GM12878 (cell line): Measurements from ENCODE around the gene FZD8. TPM values are rescaled to one million over a fixed set of nuclear protein-coding genes. Genes with fewer than 3 reads are reported as not detected.

Experiments used
- ATAC-seq: fragments of 200-7000 bp; cut with Tn5 transposase; 3 replicates; pipeline ENCODE4 v1.9.1; 2020; ENCODE audit warnings: mild to moderate bottlenecking, moderate library complexity
- BruUV-seq: library from RNA; stranded (reverse); fragments of 400-500 nt; replicated peaks from 2 replicates; lab custom pipeline; 2021; lab: Mats Ljungman, UMichigan
- CTCF ChIA-PET: fragments of 300-600 bp; sonication (Branson Sonifier 250); formaldehyde crosslinking; extraction: SDS; loops from one replicate; lab custom pipeline; 2021; ENCODE audit warnings: inconsistent platforms; lab: Yijun Ruan, JAX
- POLR2A ChIA-PET: fragments of 350-600 bp; formaldehyde crosslinking; extraction: SDS; loops from one replicate; lab custom pipeline; 2021; ENCODE audit warnings: inconsistent platforms; lab: Charles Lee
- RAD21 ChIA-PET: fragments of 300-600 bp; sonication (Branson Sonifier 250); formaldehyde crosslinking; loops from one replicate; lab custom pipeline; 2023; ENCODE audit warnings: antibody characterized with exemption; ENCODE audit not compliant: unreplicated experiment; lab: Charles Lee
- SMC1A ChIA-PET: fragments of 300-600 bp; sonication (Branson Sonifier 250); formaldehyde crosslinking; loops from one replicate; lab custom pipeline; 2023; ENCODE audit not compliant: unreplicated experiment, uncharacterized antibody; lab: Charles Lee
- DNase-seq: peaks from one replicate; pipeline ENCODE4 v3.0.0-alpha.2; 2011; ENCODE audit warnings: low read depth, low spot score
- FAIRE-seq: peaks from 3 replicates; lab custom pipeline; 2011; peaks lifted over from hg19 to GRCh38; lab: Jason Lieb, UNC
- H2AFZ ChIP-seq: 2 replicates; pipeline ENCODE4 v1.6.0; 2011; ENCODE audit warnings: low read depth, low read length, control low read depth; ENCODE audit not compliant: control insufficient read depth
- H3K27ac ChIP-seq: 2 replicates; pipeline ENCODE4 v1.5.1; 2011; ENCODE audit warnings: control low read depth; ENCODE audit not compliant: control insufficient read depth, insufficient read depth
- H3K27me3 ChIP-seq, 2 experiments: replicated peaks in 1 of 2; 2 replicates each; pipeline versions ENCODE4 v1.6.0 to v1.6.1; 2011; ENCODE audit warnings: low read length in 1 of 2; ENCODE audit not compliant: control insufficient read depth in 2 of 2, insufficient read depth in 2 of 2
- H3K36me3 ChIP-seq, 2 experiments: 2 replicates each; pipeline ENCODE4 v1.5.1; 2011; ENCODE audit warnings: low read length in 1 of 2; ENCODE audit not compliant: control insufficient read depth in 2 of 2, insufficient read depth in 2 of 2
- H3K4me1 ChIP-seq: 2 replicates; pipeline ENCODE4 v1.6.1; 2011; ENCODE audit warnings: mild to moderate bottlenecking, low read length, moderate library complexity, mixed read lengths; ENCODE audit not compliant: control insufficient read depth, insufficient read depth
- H3K4me2 ChIP-seq: 2 replicates; pipeline ENCODE4 v1.6.0; 2011; ENCODE audit warnings: control low read depth; ENCODE audit not compliant: control insufficient read depth, insufficient read depth
- H3K4me3 ChIP-seq: fragments of 200-600 bp; sonication (generic); 2 replicates; pipeline ENCODE4 v1.5.1; 2016
- H3K79me2 ChIP-seq: 2 replicates; pipeline ENCODE4 v1.6.0; 2011; ENCODE audit warnings: low read length; ENCODE audit not compliant: control insufficient read depth, insufficient read depth
- H3K9ac ChIP-seq: 2 replicates; pipeline ENCODE4 v1.8.0; 2011; ENCODE audit warnings: low read length, control low read depth, mixed read lengths; ENCODE audit not compliant: control insufficient read depth, insufficient read depth
- H3K9me3 ChIP-seq: replicated peaks from 3 replicates; pipeline ENCODE4 v1.5.1; 2011; ENCODE audit warnings: mild to moderate bottlenecking, low read length; ENCODE audit not compliant: control insufficient read depth, insufficient read depth
- H4K20me1 ChIP-seq: 2 replicates; pipeline ENCODE4 v1.6.0; 2011; ENCODE audit not compliant: control insufficient read depth, insufficient read depth
- CBX5 ChIP-seq: sonication (generic); IDR thresholded peaks from 2 replicates; pipeline ENCODE4 v1.6.1; 2016; ENCODE audit warnings: low read depth, moderate library complexity, mild to moderate bottlenecking, inconsistent platforms
- IKZF1 ChIP-seq: fragments of 450-650 bp; conservative IDR thresholded peaks from 2 replicates; pipeline ENCODE4 v1.6.1; 2017; ENCODE audit warnings: antibody characterized with exemption, mild to moderate bottlenecking
- IRF4 ChIP-seq: IDR thresholded peaks from 2 replicates; pipeline ENCODE4 v1.6.1; 2011; ENCODE audit warnings: low read depth, low read length
- MTA3 ChIP-seq: IDR thresholded peaks from 2 replicates; pipeline ENCODE4 v1.6.1; 2012; ENCODE audit warnings: low read length, inconsistent platforms, borderline replicate concordance
- RAD21 ChIP-seq: IDR thresholded peaks from 2 replicates; pipeline ENCODE4 v1.6.1; 2011; ENCODE audit warnings: mild to moderate bottlenecking, low read depth, low read length, moderate library complexity; ENCODE audit not compliant: insufficient read depth
- RB1 ChIP-seq: fragments of 450-650 bp; formaldehyde crosslinking; IDR thresholded peaks from 2 replicates; pipeline ENCODE4 v1.6.1; 2017; ENCODE audit warnings: mild to moderate bottlenecking, borderline replicate concordance
- RELA ChIP-seq: fragments of 450-650 bp; IDR thresholded peaks from 2 replicates; pipeline ENCODE4 v1.8.0; 2014; ENCODE audit warnings: borderline replicate concordance; ENCODE audit not compliant: partially characterized antibody
- SMC3 ChIP-seq: IDR thresholded peaks from 2 replicates; pipeline ENCODE4 v1.6.1; 2011; ENCODE audit warnings: low read length, improper control_type of control experiment, borderline replicate concordance
- ZNF24 ChIP-seq: fragments of 450-650 bp; IDR thresholded peaks from 2 replicates; pipeline ENCODE4 v1.6.1; 2017; ENCODE audit warnings: antibody characterized with exemption, mild to moderate bottlenecking
- WGBS: methylation state at CpG from one replicate; pipeline ENCODE4 v1.1.6; 2016; ENCODE audit warnings: low lambda C conversion rate; ENCODE audit not compliant: insufficient replicate concordance, insufficient coverage; ENCODE audit errors: missing lambda C conversion rate; 5-methylcytosine and 5-hydroxymethylcytosine counted together
- in situ Hi-C: fragments of 300-500 bp; cut with MboI; formaldehyde crosslinking; loops from 9 replicates; pipeline ENCODE4 v1.14.3; 2018; ENCODE audit warnings: mixed read lengths
- intact Hi-C: fragments of 100-400 bp; cut with micrococcal nuclease; formaldehyde crosslinking; loops from one replicate; pipeline ENCODE4 v1.14.2; 2022; ENCODE audit not compliant: unreplicated experiment
- polyA plus RNA-seq, 11 experiments: library from polyadenylated mRNA; depleted of rRNA in 4 of 11; unstranded in 6 of 11; stranded (reverse) in 5 of 11; fragments of >200 nt; fragmentation: Nextera tagmentation in 4 of 11; fragmentation: Illumina TruSeq in 1 of 11; extraction: Ambion mirVana in 4 of 11; extraction: Trizol in 1 of 11; gene quantifications; 1 replicate in 1 of 11; 2 replicates in 10 of 11; pipeline versions ENCODE4 v1.2.1 to v1.2.3, GENCODE V29; 2011 to 2016; ENCODE audit warnings: inconsistent platforms in 2 of 11, missing spikeins in 2 of 11, low read depth in 1 of 11
- total RNA-seq, 4 experiments: library from RNA; depleted of rRNA in 3 of 4; stranded (reverse); fragments of >200 nt in 3 of 4; fragmentation: Illumina TruSeq in 1 of 4; extraction: Trizol in 1 of 4; gene quantifications; 2 replicates each; pipeline versions ENCODE4 v1.2.1 to v1.2.3, GENCODE V29; 2013 to 2021
- TF ChIP-seq, protein P1 (sequence below): IDR thresholded peaks from 2 replicates; pipeline ENCODE4 v1.6.1; 2012; ENCODE audit warnings: improper control_type of control experiment, low read depth, low read length; ENCODE audit not compliant: insufficient replicate concordance
- TF ChIP-seq, protein P2 (sequence below), 3 experiments: IDR thresholded peaks in 2 of 3; conservative IDR thresholded peaks in 1 of 3; 2 replicates each; pipeline ENCODE4 v1.5.1; 2011; ENCODE audit warnings: low read depth in 3 of 3, low read length in 3 of 3, mild to moderate bottlenecking in 3 of 3, control low read depth in 2 of 3, moderate library complexity in 2 of 3, inconsistent platforms in 1 of 3, mixed read lengths in 1 of 3; ENCODE audit not compliant: control insufficient read depth in 2 of 3, insufficient read depth in 1 of 3; ENCODE audit errors: extremely low read depth in 1 of 3

FZD8 gene
- total and polyA plus RNA-seq, 10 of the 15 experiments (the other 5 are each of a cell fraction or from before 2014, with no cell fraction given) = 0.03 to 0.72 (median 0.10) TPM; not detected in 3

DNA sequence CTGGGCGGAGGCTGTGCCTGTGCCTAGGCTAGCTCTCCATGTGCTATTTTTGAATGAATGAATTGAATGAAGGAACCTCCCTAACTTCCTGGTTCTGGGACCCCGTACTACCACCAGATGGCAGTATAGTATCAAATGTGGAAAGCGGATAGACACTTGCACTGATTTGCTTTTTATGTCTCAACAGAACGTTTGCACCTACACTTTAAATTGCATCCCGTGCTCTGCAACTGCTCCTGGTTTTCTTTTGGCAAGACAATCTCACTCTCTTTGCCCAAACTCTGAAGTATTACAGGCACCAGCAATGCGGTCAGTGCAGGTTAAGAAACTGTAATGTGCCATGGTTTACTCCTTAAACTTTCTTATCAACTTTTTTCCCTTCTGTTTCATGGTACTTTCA is 6.5 kb downstream of the FZD8 start:
- Histone ChIP-seq H3K36me3 (no peaks in the 10 kb centered on the region), H3K9ac (no peak overlapping the region), H3K27ac (no peak overlapping the region), H3K27me3 (peaks cover 0 to 5% of the 10 kb centered on the region in 2 experiments; a peak in 3 of 4 replicates), H3K79me2 (no peaks in the 10 kb centered on the region), H2AFZ (no peak overlapping the region), H3K4me2 (no peak overlapping the region), H3K4me1 (no peaks in the 10 kb centered on the region), H3K4me3 (no peak overlapping the region), H4K20me1 (no peaks in the 10 kb centered on the region), H3K9me3 (no peaks in the 10 kb centered on the region; the same call in 2 of the 3 replicates)
- FAIRE-seq (peak; percentile 75), DNase-seq (peak; percentile 20), ATAC-seq (peak; percentile 92)
- TF ChIP-seq RB1 = peak; percentile 63; the same call in 1 of the 2 replicates
- TF ChIP-seq ZNF24 = peak; percentile 100
- peak; percentile 61; the same call in 1 of the 2 replicates for TF ChIP-seq IRF4
- TF ChIP-seq MTA3 = no peak
- TF ChIP-seq CBX5 = no peak
- TF ChIP-seq, protein P1, sequence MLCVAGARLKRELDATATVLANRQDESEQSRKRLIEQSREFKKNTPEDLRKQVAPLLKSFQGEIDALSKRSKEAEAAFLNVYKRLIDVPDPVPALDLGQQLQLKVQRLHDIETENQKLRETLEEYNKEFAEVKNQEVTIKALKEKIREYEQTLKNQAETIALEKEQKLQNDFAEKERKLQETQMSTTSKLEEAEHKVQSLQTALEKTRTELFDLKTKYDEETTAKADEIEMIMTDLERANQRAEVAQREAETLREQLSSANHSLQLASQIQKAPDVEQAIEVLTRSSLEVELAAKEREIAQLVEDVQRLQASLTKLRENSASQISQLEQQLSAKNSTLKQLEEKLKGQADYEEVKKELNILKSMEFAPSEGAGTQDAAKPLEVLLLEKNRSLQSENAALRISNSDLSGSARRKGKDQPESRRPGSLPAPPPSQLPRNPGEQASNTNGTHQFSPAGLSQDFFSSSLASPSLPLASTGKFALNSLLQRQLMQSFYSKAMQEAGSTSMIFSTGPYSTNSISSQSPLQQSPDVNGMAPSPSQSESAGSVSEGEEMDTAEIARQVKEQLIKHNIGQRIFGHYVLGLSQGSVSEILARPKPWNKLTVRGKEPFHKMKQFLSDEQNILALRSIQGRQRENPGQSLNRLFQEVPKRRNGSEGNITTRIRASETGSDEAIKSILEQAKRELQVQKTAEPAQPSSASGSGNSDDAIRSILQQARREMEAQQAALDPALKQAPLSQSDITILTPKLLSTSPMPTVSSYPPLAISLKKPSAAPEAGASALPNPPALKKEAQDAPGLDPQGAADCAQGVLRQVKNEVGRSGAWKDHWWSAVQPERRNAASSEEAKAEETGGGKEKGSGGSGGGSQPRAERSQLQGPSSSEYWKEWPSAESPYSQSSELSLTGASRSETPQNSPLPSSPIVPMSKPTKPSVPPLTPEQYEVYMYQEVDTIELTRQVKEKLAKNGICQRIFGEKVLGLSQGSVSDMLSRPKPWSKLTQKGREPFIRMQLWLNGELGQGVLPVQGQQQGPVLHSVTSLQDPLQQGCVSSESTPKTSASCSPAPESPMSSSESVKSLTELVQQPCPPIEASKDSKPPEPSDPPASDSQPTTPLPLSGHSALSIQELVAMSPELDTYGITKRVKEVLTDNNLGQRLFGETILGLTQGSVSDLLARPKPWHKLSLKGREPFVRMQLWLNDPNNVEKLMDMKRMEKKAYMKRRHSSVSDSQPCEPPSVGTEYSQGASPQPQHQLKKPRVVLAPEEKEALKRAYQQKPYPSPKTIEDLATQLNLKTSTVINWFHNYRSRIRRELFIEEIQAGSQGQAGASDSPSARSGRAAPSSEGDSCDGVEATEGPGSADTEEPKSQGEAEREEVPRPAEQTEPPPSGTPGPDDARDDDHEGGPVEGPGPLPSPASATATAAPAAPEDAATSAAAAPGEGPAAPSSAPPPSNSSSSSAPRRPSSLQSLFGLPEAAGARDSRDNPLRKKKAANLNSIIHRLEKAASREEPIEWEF = no peak
- TF ChIP-seq IKZF1 = no peak
- peak; percentile 96 for TF ChIP-seq RAD21
- TF ChIP-seq RELA = peak; percentile 34
- TF ChIP-seq, protein P2, sequence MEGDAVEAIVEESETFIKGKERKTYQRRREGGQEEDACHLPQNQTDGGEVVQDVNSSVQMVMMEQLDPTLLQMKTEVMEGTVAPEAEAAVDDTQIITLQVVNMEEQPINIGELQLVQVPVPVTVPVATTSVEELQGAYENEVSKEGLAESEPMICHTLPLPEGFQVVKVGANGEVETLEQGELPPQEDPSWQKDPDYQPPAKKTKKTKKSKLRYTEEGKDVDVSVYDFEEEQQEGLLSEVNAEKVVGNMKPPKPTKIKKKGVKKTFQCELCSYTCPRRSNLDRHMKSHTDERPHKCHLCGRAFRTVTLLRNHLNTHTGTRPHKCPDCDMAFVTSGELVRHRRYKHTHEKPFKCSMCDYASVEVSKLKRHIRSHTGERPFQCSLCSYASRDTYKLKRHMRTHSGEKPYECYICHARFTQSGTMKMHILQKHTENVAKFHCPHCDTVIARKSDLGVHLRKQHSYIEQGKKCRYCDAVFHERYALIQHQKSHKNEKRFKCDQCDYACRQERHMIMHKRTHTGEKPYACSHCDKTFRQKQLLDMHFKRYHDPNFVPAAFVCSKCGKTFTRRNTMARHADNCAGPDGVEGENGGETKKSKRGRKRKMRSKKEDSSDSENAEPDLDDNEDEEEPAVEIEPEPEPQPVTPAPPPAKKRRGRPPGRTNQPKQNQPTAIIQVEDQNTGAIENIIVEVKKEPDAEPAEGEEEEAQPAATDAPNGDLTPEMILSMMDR (IDR thresholded peaks at IDR 0.05 in 2 of 3, conservative IDR thresholded peaks at IDR 0.05 in 1 of 3; ENCODE audit: control insufficient read depth in 2 of 3, extremely low read depth in 1 of 3, insufficient read depth in 1 of 3, low read depth in 3 of 3, low read length in 3 of 3) = peak; percentile 75 to 85 (median 81)
- peak; percentile 90 for TF ChIP-seq SMC3
- in situ Hi-C loops = no loop called here
- 9% methylated on average over 6 of the region's 6 CpGs for WGBS
- no TSS peak for BruUV-seq
- CTCF ChIA-PET = interaction anchor here (0.7 to 5.4 kb wide), 25 partner anchors 9 to 1860 kb away, joined by 3 to 59 read pairs (median 4); no protein-coding TSS in a partner anchor
- intact Hi-C loops = loop anchor here (2.0 to 10.0 kb wide), 2 partner anchors 1139 to 1245 kb away; no protein-coding TSS in a partner anchor
- POLR2A ChIA-PET = no interaction called here
- RAD21 ChIA-PET = interaction anchor here (0.7 to 2.1 kb wide), 6 partner anchors 138 to 1245 kb away, joined by 3 to 15 read pairs (median 3); no protein-coding TSS in a partner anchor
- SMC1A ChIA-PET = interaction anchor here (0.7 to 3.7 kb wide), 19 partner anchors 12 to 1860 kb away, joined by 3 to 33 read pairs (median 3); no protein-coding TSS in a partner anchor
